Ishikawa (cell line): ENCODE measurements around the gene KAT7.

Experiments
- CEBPB ChIP-seq: IDR thresholded peaks from 2 replicates; pipeline ENCODE4 v1.6.1; 2012
- CREB1 ChIP-seq: IDR thresholded peaks from 2 replicates; pipeline ENCODE4 v1.6.1; 2012; ENCODE audit warnings: low read depth
- EGR1 ChIP-seq: IDR thresholded peaks from 2 replicates; pipeline ENCODE4 v1.6.1; 2012
- EP300 ChIP-seq: IDR thresholded peaks from 2 replicates; pipeline ENCODE4 v1.6.1; 2012; ENCODE audit warnings: borderline replicate concordance
- FOXM1 ChIP-seq: IDR thresholded peaks from 2 replicates; pipeline ENCODE4 v1.6.1; 2012; ENCODE audit warnings: low read depth, borderline replicate concordance
- NFIC ChIP-seq: IDR thresholded peaks from 2 replicates; pipeline ENCODE4 v1.6.1; 2012
- RAD21 ChIP-seq: IDR thresholded peaks from 2 replicates; pipeline ENCODE4 v1.6.1; 2012; ENCODE audit warnings: low read depth
- TAF1 ChIP-seq: IDR thresholded peaks from 2 replicates; pipeline ENCODE4 v1.6.1; 2012; ENCODE audit warnings: low read depth, mild to moderate bottlenecking
- TCF12 ChIP-seq: IDR thresholded peaks from 2 replicates; pipeline ENCODE4 v1.6.1; 2012; ENCODE audit warnings: low read depth
- TEAD4 ChIP-seq: IDR thresholded peaks from 2 replicates; pipeline ENCODE4 v1.6.1; 2012
- YY1 ChIP-seq: IDR thresholded peaks from 2 replicates; pipeline ENCODE4 v1.6.1; 2012; ENCODE audit warnings: low read depth
- ZBTB7A ChIP-seq: IDR thresholded peaks from 2 replicates; pipeline ENCODE4 v1.6.1; 2012; ENCODE audit warnings: low read depth
- TF ChIP-seq, protein P1 (sequence below): IDR thresholded peaks from 2 replicates; pipeline ENCODE4 v1.6.1; 2012
- TF ChIP-seq, protein P2 (sequence below): IDR thresholded peaks from 2 replicates; pipeline ENCODE4 v1.6.1; 2012; ENCODE audit warnings: low read depth, mild to moderate bottlenecking
- TF ChIP-seq, protein P3 (sequence below): IDR thresholded peaks from 2 replicates; pipeline ENCODE4 v1.6.1; 2012

Gene KAT7

DNA sequence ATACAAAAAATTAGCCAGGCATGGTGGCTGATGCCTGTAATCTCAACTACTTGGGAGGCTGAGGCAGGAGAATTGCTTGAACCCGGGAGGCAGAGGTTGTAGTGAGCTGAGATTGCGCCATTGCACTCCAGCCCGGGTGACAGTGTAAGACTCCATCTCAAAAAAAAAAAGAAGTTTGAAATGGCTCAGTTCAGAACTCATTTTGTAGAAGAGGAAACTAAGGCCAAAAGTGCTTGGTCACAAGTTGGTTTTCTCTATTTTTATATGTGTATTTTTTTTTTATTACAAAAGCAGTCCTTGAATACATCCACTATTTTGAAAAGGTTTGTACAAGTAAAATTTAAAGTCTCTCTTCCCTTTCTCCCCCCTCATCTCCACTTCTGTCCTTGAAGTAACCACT is 53.9 kb downstream of the KAT7 start:
- TF ChIP-seq CEBPB, result no peak

DNA sequence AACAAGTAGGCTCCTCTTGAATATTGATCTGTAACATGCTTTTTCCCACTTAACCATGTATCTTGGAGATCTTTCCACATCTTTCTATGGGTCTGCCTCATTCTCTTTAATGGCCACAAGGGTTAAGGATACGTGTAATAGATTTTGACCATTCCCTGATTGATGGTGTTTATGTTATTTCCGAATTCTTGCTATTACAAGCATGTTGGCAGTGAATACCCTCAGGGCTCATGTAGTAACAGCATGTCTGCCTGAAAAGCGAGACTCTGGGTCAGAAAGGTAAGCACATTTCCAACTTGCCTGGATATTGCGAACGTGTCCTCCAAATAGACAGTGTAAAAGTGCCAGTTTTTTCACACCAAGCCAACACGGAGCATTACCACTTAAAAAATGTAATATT is 54.4 kb downstream of the KAT7 start:
- no peak for TF ChIP-seq EP300
- TF ChIP-seq NFIC, result no peak
- TF ChIP-seq TEAD4, result no peak
- TF ChIP-seq ZBTB7A, result no peak
- no peak for TF ChIP-seq CREB1
- TF ChIP-seq EGR1, result no peak
- no peak for TF ChIP-seq CEBPB
- TF ChIP-seq YY1, result no peak
- TF ChIP-seq, protein P1, sequence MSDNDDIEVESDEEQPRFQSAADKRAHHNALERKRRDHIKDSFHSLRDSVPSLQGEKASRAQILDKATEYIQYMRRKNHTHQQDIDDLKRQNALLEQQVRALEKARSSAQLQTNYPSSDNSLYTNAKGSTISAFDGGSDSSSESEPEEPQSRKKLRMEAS, result no peak
- TF ChIP-seq RAD21, result no peak
- TF ChIP-seq, protein P2, sequence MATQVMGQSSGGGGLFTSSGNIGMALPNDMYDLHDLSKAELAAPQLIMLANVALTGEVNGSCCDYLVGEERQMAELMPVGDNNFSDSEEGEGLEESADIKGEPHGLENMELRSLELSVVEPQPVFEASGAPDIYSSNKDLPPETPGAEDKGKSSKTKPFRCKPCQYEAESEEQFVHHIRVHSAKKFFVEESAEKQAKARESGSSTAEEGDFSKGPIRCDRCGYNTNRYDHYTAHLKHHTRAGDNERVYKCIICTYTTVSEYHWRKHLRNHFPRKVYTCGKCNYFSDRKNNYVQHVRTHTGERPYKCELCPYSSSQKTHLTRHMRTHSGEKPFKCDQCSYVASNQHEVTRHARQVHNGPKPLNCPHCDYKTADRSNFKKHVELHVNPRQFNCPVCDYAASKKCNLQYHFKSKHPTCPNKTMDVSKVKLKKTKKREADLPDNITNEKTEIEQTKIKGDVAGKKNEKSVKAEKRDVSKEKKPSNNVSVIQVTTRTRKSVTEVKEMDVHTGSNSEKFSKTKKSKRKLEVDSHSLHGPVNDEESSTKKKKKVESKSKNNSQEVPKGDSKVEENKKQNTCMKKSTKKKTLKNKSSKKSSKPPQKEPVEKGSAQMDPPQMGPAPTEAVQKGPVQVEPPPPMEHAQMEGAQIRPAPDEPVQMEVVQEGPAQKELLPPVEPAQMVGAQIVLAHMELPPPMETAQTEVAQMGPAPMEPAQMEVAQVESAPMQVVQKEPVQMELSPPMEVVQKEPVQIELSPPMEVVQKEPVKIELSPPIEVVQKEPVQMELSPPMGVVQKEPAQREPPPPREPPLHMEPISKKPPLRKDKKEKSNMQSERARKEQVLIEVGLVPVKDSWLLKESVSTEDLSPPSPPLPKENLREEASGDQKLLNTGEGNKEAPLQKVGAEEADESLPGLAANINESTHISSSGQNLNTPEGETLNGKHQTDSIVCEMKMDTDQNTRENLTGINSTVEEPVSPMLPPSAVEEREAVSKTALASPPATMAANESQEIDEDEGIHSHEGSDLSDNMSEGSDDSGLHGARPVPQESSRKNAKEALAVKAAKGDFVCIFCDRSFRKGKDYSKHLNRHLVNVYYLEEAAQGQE, result no peak
- TF ChIP-seq TCF12, result no peak
- no peak for TF ChIP-seq FOXM1
- TF ChIP-seq, protein P3, sequence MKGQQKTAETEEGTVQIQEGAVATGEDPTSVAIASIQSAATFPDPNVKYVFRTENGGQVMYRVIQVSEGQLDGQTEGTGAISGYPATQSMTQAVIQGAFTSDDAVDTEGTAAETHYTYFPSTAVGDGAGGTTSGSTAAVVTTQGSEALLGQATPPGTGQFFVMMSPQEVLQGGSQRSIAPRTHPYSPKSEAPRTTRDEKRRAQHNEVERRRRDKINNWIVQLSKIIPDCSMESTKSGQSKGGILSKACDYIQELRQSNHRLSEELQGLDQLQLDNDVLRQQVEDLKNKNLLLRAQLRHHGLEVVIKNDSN, result no peak

DNA sequence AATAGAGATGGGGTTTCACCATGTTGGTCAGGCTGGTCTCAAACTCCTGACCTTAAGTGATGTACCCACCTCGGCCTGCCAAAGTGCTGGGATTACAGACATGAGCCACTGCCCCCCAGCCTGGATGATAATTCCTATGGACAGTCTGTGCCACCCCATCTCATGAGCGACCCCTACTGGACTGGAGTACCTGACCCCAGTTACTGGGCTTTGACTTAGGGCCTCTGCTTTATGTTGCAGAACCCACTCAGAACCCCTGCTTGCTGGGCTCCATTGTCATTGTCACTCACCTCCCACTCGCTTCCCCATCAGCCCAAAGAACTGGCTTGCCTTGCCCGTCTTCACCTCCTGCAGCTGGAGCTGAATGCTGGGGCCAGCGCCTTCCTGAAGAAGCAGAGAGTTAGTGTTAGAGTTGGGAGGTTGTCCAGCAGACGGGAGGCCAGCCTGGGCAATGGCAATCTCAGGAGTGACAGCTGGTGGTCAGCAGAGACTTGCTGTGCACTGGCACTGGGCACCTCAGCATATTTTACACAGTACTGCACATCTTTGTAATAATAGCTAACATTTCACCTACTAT is 55.4 kb downstream of the KAT7 start:
- TF ChIP-seq RAD21, result peak; percentile 50; the same call in 1 of the 2 replicates
- no peak for TF ChIP-seq YY1

DNA sequence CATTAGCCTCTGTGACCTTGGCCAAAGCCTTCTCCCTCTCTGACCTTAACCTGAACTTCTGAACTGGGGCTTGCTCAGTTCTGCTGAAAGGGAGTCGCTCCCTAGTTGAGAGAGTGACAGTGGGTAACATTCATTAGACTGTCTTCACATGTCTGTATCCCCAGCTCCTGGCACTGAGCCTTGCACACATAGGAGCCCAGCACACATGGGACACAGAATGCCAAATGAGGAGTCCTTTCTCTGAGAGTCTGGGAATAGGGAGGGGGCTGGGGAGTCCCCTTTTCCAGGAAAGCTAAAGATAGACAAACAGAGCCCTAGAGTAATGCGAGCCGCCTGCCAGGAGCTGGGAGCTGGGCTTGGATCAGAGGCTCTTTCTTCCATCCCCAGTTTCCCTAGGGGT is 56.8 kb downstream of the KAT7 start:
- no peak for TF ChIP-seq TCF12
- TF ChIP-seq EP300, result no peak
- TF ChIP-seq CEBPB, result no peak
- TF ChIP-seq, protein P1, result no peak
- no peak for TF ChIP-seq EGR1
- no peak for TF ChIP-seq YY1
- TF ChIP-seq TAF1, result no peak
- TF ChIP-seq FOXM1, result no peak
- no peak for TF ChIP-seq RAD21
- TF ChIP-seq ZBTB7A, result no peak
- TF ChIP-seq, protein P3, result no peak
- no peak for TF ChIP-seq NFIC
- TF ChIP-seq TEAD4, result no peak
- TF ChIP-seq CREB1, result no peak

DNA sequence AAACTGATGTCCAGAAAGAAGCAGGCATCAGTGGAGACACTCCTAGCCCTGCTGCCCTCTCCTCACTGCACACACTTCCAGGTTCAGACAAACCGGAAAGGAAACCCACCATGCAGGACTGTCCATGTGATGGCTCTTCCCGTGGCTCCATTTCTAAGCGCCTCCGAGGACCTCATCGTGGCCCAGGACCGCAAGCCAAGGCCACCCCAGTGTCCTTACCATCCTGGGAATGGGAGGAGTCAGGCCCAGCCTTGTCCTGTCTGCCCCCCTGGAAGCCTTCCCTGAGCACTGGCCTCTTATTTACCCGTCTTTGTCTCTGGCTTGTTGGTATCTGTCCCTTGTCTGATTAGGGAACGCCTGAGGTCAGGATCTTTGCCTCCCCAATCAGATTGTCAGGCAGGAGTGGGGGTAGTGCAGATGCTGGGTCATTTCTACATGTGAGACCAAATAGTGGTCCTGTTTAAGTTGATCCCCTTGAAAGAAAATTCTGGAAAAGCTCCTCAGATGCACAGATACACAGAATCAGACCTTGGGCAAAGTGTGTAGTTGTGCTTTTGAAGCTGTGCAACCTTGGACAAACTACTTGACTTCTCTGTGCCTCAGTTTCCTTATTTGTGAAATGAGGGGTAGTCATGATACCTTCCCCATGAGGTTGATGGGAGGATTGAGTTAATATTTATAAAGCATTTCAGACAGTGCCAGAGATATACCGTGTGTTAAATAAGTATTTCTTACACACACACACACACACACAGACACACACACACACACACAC is 58.6 kb downstream of the KAT7 start:
- no peak for TF ChIP-seq CREB1
- TF ChIP-seq, protein P1, result no peak
- no peak for TF ChIP-seq RAD21
- no peak for TF ChIP-seq TEAD4
- TF ChIP-seq FOXM1, result no peak
- no peak for TF ChIP-seq NFIC
- TF ChIP-seq EGR1, result no peak
- no peak for TF ChIP-seq TCF12
- no peak for TF ChIP-seq CEBPB
- TF ChIP-seq YY1, result no peak
- no peak for TF ChIP-seq ZBTB7A
- TF ChIP-seq, protein P3, result no peak
- no peak for TF ChIP-seq TAF1
- TF ChIP-seq, protein P2, result no peak
- TF ChIP-seq EP300, result no peak
